ENCODE measurements around the gene NELFA.

DNA sequence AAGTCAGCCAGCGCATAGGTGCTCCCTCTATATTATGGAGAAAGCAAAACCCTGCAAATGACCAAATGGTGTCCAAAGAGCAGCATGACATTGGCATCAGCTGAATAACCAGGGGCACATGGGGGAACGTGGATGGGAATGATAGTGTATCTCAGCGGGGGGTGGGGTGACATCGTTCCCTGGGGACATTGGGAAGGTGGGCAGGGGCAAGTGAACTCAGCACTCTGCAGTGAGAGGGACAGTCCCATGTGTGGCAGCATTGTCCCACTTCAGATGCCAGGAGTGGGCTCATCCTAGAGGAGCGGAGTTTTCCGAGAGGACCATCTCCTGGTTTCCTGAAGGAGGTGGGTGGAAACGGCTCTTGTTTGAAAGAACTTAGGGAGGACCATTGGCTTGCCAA is 64.8 kb downstream of the NELFA start:
- TF ChIP-seq, protein P1, sequence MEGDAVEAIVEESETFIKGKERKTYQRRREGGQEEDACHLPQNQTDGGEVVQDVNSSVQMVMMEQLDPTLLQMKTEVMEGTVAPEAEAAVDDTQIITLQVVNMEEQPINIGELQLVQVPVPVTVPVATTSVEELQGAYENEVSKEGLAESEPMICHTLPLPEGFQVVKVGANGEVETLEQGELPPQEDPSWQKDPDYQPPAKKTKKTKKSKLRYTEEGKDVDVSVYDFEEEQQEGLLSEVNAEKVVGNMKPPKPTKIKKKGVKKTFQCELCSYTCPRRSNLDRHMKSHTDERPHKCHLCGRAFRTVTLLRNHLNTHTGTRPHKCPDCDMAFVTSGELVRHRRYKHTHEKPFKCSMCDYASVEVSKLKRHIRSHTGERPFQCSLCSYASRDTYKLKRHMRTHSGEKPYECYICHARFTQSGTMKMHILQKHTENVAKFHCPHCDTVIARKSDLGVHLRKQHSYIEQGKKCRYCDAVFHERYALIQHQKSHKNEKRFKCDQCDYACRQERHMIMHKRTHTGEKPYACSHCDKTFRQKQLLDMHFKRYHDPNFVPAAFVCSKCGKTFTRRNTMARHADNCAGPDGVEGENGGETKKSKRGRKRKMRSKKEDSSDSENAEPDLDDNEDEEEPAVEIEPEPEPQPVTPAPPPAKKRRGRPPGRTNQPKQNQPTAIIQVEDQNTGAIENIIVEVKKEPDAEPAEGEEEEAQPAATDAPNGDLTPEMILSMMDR (conservative IDR thresholded peaks at IDR 0.05 in 1 of 2, IDR thresholded peaks at IDR 0.05 in 1 of 2; ENCODE audit: low read depth in 1 of 2, low read length in 2 of 2): no peak
- no peak for TF ChIP-seq EZH2 (IDR thresholded peaks at IDR 0.05; ENCODE audit: low read length, missing control alignments)

Data from fibroblast of lung (primary cell).